ENCODE data around the gene GPC2.

The GPC2 gene

DNA sequence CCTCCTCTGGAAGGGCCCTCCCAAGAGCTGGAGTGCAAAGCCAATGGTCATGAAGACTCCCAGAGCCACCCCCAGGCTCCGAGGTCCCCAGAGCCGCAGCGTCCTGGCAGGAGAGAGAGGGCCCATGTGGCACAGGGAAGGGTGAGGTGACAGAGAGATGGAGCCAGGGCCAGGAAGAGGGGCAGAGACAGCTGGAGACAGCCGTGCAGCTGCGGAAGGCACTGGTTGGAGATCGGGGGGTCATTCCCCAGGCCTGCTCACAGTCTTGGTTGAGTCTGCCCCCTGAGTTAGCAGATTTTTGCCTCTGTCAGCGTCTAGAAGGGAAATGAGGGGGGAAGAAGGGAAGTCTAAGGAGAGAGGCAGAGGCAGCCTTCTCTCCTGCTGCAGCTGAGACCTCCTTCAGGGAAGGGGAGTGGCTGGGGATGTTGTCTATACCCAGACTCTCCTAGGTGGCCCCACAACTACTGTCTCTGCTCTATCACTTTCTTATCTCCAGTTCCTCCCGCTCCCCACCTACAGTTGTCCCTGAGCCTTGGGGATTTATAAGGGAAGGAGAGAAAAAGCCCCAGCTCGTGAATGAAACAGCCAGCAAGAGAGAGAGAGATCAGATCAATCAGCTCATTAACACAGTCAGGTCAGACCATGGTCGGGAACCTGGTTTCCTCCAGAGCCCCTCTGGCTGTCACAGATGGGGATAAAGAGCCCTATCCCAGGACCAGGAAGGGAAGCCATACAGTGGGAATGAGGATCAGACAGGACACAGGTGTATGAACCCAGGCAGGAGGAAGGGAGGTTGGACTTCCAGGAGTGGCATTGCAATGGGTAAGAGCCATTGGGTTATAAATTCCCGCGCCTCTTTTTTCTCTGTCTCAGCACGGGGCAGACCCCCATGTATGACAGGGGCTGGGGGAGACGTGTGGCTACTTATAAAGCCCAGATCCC lies 9.9 kb downstream of the GPC2 start:
- no peak for FAIRE-seq

DNA sequence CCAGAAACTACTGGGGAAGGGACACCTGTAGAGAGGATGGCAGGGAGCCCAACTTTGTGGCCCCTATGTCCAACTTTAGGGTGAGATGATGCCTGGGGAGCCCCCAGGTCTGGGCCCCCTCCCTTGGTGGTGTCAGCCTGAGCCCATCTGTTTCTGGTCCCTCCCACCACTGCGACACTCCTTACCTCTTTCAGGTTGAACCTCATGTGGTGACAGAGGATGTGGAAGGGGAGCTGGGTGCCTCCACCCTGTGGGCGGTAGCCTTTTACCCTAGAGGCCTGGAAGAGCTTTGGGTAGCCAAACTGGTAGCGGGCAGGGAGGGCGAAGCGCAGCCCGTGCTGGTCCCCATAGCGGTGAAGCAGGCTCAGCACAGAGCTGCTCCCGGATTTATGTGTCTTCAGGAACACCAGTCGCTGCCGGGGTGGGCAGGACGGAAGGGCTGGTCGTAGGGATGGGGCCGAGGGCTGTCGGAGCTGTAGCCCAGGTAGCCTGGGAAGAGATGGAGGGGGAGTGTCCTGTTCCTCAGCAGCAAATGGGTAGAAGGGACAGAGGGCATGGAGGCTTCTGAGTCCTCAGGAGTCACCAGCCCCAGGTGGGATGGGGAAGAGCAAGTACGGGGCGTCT lies 10.8 kb downstream of the GPC2 start:
- no peak for FAIRE-seq

DNA sequence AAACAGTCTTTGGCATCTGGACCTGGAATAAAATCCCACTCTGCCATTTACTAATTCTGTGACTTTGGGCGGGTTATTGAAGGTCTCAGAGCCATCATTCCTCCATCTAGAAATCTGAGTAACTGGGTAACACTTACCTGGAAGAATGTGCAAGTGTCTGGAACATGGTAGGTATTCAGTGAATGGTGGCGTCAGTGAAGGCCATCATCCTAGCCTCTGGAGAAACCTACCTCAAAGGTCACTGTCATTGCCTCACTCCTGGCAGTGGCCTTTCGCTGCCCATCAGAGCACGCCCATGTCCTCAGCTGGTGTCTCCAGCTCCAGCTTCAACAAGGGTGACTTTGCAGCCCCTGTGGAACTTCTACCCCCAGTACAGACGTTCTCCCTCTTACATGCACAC lies 13.3 kb downstream of the GPC2 start:
- FAIRE-seq = no peak

DNA sequence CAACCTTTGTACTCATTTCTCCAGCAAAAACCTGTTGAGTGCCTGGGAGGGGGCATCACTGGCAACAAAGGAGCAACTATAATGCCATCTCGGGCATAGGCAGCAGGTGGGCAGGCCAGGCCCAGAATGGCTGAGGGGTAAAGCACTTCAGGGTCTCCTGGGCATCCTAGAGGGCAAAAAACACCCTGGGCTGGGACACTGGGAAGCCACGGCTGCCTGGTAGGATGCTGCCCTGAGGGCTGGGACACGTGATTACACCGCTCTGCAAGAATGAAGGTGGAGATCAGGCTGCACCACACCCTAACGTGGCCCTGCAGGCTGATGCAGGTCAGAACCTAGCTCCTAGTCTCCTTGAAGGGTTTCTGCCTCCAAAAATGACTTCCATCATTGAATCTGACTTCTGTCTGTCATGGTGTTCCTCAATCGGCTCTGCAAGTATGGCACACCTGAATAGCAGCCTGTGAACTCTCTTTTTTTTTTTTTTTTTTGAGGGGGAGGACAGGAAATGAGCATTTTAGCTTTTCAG lies 14.1 kb downstream of the GPC2 start:
- FAIRE-seq = no peak

DNA sequence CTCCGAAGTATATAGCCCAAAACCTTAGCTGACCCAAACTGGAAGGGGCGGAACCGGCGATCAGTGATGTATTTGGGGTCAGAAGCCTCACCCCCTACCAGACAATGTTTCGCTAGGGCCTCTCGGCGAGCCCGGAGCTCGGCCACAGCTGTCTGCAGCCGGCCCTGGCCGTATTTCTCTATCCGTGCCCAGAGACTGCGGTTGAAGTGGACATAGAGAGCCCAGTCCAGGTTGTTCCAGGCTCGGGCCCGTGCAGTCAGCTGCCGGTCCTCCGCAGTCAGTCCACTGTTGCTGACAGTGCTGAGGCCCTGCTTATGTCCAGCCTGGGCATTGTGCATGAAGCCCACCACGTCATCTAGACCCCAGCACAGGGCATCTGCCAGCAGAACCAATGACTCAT lies 17.1 kb downstream of the GPC2 start:
- FAIRE-seq = no peak

DNA sequence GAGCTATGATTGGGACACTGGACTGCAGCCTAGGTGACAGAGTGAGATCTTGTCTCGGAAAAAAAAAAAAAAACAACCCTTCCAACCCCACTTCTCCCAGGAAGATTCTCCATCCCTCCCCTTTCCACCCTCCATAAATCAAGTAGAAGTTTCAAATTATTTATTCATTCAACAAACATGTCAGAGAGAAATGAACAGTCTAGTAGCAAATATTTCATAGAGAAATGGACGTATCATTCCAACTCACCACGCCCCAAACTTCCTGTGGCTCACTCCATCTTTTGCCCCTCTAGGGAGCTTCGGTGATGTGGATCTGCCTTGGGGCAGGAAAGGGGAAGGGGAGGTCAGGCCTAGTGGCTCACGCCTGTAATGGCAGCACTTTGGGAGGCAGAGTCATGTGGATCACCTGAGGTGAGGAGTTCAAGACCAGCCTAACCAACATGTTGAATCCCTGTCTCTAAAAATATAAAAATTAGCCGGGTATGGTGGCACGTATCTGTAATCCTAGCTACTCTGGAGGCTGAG lies 18.0 kb downstream of the GPC2 start:
- no peak for FAIRE-seq

DNA sequence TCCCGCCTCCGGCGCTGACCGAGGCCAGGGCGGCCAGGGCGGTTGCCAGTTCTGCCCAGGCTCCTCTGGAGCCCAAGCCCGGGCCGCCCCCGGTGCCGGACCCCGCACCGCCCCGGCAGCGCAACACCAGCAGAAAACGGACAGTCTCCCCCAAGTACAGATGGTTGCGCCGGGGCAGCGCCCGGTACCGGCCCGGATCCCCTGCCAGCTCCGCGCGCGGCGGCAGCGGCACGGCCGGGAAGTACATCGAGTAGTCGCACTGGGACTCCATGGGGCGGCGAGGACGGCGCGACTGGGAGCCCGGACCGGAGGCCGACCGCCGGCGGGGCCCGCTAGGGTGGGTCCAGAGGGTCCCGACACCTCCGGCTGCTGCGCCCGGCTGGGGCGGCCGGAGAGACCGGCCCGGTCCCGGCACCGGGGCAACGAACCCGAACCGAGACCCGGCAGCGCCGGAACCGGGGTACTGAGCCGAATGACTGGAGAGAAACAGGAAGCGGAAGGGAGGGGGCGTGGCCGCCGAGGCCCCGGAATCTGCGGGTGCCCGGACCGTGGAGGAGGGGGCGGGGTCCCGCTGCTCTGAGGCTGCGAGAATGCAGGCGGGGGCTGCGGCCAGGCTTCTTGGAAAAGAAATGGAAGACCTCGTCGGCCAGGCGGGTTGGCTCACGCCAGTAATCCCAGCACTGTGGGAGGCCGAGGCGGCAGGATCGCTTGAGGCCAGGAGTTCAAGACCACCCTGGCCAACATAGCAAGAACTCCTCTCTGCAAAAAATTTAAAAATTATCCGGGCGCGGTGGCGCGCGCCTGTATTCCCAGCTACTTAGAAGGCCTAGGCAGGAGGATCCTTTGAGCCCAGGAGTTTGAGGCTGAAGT lies 18.7 kb downstream of the GPC2 start, which contains the start of gene TRAPPC14:
Gene TRAPPC14, minus strand, starts transcription at position 495 of the 870 bp plus-strand sequence. Its CDS starts 224 bp downstream, at position 271.
- no peak for FAIRE-seq

DNA sequence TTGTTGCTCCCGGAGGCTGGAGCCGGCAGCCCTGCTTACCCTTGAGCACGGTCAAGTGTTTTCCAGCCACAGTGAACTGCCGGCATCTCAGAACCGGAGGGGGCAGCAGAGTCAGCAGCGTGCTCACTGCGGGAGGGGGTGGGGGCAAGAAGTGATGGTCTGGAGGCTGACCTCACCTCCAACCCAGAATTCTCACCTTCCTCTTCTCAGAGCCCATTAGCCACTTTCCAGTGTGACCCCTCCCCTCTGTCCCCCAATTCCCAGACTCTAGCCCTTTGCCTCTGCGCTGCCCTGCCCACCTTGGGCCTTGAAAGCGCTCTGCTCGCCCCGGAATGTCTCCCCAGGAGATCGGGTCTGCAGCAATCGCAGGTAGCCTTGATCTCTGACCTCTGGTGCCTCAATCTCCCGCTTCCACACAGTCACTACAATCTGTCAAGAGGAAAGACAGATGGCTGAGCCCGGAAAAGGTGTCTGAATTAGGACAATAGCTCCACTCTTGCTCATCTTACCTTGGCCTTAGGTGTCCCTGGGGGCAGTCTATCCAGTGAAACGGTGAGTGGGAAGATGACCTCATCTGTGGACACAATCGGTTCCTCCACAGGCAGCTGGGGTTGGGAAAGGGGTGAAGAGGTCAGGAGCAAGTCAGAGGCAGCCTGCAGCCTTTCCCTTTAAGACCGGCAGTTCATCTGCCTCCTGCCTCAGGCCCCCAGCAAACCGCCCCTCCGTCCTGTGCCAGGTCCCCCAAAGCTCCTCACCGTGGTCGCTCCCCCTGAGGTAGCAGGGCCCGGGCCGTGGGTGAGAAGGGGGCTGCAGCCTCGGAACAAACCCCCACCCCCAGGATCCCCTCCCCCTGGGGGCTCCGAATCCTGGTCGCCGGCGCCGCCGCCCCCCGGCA lies 19.6 kb downstream of the GPC2 start:
- no peak for FAIRE-seq

DNA sequence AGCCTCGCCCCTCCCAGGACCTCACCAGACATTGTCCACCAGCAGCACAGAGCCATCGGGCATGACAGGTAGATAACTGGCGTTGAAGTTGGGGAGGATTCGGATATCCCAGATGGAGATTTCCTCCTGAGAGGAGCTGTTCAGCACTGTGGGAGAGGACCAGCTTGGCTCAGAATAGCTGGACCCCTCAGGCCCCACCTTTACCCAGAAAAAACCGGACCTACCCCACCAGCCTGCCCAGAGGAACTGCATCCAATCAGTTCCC lies 20.2 kb downstream of the GPC2 start:
- FAIRE-seq = no peak

DNA sequence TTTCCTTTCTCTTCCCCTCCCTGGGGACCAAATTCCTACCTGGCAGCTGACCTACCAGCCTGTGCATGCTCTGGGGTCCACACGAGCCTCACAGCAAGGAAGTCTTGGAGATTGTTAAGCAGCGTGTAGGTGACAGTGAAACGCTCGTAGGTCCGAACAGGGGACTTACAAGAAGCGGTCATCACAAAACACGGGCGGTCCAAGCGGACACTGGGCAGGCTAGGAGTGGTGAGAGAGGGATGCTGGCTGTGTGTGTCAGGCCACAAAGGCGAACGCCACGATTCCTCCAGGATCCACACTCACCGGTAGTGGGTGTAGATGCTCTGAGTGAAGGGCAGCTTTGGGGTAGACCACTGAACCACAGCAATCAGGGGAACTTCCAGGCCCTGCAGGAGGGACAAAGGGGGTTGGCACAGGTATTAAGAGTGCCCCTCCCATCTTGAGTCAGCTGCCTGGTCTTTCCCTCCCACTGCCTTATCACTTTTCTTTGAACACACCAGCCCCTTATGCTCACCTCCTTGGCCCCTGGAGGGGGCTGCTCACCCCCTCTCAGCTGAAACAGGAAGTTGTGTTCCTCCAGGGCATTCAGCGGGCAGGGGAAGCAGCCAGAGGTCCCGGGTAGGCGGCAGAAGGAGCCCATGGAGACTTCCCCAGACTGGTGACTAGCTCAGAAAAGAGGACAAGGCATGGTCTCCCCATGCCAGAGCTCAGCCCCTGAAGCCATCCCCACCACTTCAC lies 20.7 kb downstream of the GPC2 start:
- no peak for FAIRE-seq

DNA sequence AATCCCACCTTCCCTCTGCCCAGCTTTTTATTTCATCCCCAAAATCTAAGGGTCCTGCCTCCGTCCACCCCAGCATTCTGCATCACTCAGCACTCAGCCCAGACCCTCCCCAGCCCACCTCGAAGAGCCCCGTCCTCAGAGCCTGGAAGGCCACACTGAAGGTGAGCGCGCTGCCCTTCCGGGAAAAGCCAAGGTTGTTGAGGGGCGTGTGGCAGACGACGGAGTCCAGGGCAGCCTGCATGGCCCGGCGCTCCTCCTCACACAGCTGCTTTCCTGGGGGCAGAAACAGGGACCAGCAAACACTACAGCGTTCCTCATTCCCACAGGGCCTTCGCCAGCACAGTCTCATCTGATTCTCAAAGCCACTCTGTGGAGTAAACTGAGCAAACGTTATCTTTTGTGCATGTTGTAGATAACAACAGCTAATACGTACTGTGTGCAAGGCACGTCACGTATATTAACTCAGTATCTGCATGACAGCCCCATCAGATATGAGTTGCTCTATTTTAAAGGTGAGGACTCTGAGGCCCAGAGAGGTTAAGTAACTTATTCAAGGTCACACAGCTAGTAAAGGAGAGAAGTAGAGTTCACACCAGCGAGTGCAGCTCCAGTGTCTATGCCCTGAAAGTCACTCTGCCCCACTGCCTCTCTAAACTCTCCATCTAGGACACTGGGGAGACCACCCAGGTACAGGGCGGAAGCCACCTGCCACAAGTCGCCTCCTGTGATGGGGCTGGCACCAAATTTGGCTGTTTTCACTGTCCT lies 21.4 kb downstream of the GPC2 start:
- FAIRE-seq = no peak

DNA sequence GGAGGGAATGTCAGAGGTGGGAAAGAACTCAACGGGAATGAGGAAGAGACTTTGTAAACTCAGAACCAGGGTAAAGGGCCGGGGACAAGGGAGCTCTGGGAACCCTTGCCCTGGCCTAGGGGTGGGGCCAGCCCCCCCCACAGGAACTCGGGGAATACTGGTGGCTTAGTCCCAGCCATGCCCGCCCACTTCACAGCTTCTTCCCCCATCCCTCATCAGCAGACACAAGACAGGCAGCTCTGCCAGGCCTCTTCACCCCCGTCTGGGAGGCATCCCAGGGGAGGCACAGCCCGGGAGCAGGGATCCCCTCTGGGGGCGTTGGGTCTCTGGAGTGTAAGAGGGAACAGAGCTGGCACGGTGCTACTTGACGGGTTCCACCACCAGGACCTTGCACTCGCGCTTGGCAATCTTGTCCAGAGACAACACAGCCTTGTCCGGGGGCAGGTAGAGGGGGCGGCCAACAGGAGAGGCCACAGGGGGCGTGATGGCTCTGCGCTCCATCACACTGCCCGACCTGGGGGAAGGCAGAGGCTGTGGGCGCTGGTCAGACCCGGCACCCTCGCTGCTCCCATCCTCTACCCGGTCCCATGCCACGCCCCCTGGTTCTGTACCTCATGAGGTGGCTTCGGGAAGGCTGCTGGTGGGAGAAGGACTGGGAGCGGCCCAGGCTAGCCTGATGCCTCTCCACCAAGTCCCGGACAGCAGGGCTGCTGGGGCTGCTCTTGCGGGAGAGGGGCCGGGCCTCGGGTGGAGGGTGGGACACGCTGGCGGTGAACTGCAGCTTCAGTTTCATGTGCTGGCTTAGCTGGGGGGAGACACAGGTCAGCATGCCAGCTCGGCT lies 22.3 kb downstream of the GPC2 start:
- no peak for FAIRE-seq

DNA sequence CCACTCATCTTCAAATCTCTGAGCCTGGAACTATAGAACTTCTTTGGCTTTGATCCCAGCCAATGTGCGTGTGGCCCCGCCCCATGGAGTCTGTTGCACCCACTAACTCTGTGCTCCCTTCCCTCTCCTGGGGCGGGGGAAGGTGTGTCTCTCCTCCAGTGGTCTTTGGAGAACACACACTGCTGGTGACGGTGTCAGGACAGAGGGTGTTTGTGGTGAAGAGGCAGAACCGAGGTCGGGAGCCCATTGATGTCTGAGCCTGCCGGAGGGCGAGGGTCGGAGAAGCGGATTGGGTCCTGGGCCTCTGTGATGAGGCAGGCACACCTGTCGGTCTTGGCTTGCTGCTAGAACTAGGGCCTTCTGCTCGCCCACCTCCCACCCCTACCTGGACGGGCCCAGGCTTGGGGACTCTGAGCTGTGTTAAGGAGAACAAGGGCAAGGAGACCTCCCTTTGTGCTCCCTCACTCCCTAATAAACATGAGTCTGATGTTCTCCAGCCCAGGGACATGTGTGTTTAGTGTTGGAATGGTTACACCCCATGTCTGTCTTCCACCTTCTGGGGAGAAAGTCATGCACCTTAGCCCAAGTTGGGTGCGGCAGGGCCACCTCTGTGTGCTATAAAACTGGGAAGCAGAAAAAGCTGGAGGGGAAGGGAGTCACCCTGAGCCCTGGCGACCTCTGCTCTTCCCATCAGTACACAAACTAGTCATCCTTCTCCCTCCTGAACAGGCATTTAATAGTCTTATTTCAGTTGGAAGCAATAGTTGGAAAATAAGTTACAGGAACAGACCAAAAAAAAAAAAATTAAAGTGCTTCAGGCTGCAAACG lies 23.3 kb downstream of the GPC2 start:
- FAIRE-seq = no peak

DNA sequence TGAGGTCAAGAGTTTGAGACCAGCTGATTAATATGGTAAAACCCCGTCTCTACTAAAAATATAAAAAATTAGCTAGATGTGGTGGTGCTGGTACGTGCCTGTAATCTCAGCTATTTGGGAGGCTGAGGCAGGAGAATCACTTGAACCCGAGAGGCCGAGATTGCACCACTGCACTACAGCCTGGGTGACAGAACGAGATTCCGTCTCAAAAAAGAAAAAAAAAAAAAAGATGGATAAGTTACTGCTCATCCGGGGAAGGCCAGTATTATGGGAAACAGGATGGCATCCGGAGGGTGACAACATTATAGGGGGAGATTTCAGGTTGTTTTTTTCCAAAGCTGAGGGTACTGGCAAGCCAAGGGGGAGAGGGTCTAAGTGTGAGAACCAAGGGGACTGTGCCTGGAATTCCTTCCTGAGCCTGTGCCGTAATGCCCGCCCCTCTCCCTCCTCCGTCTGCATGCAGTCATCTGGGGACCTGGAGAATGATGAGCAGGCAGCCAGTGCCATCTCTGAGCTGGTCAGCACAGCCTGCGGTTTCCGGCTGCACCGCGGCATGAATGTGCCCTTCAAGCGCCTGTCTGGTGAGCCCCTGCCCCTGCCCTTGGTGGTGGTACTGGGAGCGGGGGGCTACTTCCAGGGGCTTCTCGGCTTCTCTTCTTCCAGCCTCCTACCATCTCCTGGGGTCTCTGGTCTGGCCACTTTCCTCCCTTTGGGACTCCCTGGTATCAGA lies 24.1 kb downstream of the GPC2 start:
- FAIRE-seq = no peak

DNA sequence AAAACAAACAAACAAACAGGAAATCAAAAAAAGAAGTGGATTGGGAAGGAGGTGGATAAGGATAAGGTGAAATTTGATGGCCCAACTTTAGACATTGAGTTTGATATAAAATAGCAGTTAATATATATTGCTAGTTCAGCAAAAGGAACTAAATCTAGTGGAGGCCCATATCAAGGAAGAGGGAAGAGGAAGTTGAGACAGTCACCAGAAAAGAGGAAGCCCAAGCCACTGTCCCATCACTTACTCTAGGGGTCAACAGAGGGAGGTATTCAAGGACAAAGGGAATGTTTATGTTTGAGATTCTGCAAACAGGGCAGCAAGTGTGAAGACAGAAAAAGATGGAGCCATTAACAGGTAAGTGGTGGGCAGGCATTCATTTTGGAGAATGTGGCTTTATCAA lies 24.8 kb downstream of the GPC2 start:
- no peak for FAIRE-seq

DNA sequence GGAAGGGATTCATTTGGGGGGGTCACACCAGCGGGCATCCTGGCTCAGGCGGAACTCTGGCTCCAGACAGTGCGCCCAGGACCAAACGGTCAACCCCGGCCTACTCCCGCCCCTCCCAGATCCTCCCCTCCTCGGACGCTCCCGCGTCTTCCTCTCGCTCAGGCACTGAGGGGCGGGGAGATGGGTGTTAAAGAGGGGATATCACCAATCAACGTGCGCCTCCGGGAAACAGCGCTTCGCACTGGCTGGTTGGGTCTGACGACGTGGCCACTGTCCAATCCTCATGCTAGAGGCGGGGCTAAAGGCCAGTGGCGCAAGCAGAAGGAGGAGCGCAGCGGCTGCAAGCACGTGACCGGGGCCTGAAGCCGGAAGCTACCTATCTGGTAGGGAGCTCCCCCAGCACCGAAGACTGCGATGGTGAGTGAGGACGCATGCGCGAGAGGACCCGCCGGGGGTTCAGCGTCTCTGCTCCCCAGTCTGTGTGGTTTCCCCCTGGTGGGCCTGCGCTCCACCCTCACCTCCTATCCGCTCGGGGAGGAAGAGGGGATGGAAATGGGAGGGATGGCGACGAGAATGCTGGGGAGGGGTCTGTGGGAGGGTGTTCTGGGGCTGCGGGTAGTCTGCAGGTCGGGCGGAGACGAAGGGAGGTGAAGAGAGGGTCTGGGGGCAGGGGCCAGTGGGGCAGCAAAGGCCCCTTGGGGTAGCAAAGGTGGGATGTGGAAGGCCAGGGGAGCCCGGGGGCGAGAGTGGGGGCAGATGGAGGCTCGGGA lies 28.4 kb downstream of the GPC2 start, which contains the start of gene LAMTOR4:
Gene LAMTOR4, plus strand, starts transcription at position 360 of the 770 bp plus-strand sequence. Its CDS starts 55 bp downstream, at position 415.
- peak; percentile 94 for FAIRE-seq

DNA sequence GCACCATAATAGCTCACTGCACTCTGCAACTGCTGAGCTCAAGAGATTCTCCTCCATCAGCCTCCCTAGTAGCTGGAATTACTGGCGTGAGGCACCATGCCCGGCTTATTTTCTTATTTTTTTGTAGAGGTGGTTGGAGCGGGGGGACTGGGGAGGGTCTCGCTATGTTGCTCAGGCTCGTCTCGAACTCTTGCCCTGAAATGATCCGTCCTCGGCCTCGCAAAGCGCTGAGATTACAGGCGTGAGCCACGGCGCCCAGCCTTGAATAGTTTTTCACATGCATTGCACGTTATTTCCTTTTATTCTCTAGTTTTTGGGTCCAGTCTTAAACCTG lies 29.0 kb downstream of the GPC2 start:
- no peak for FAIRE-seq
